T-cell (primary cell): Measurements from ENCODE around the gene FAHD2A. TPM values are rescaled to one million over a fixed set of nuclear protein-coding genes. Genes with fewer than 3 reads are reported as not detected.
"Not testable (repeated sequence)": the region's sequence is repeated elsewhere in the genome, so short reads cannot be mapped to it uniquely, and the experiment has no call there.

Experiments used
- ATAC-seq, 4 experiments: fragments of 200-7000 bp in 3 of 4; fragments of 150-1000 bp in 1 of 4; cut with Tn5 transposase; replicated peaks in 1 of 4; 1 replicate in 3 of 4; 2 replicates in 1 of 4; pipeline ENCODE4 v1.10.0; 2021; ENCODE audit warnings: moderate library complexity in 3 of 4, mild to moderate bottlenecking in 2 of 4, moderate number of reproducible peaks in 1 of 4
- CTCF ChIA-PET, 2 donors: fragments of 300-600 bp; sonication (Branson Sonifier 250); formaldehyde crosslinking; loops; one replicate each; lab custom pipeline; 2022; ENCODE audit warnings: antibody characterized with exemption in 2 of 2; lab: Charles Lee
- POLR2A ChIA-PET, 2 donors: fragments of 300-600 bp; sonication (Branson Sonifier 250); formaldehyde crosslinking; loops; one replicate each; lab custom pipeline; 2022; ENCODE audit warnings: antibody characterized with exemption in 2 of 2; lab: Charles Lee
- DNase-seq, 35 experiments: peaks; one replicate each; pipeline versions ENCODE4 v3.0.0 to v3.0.0-alpha.2; 2013 to 2023
- H3K27ac ChIP-seq: one replicate; pipeline ENCODE4 v1.5.1; 2013; ENCODE audit warnings: low read length
- H3K27me3 ChIP-seq, 2 experiments: replicated peaks in 1 of 2; 1 replicate in 1 of 2; 2 replicates in 1 of 2; pipeline versions ENCODE4 v1.6.1 to v1.7.0; 2013; ENCODE audit warnings: low read length in 1 of 2, mixed read lengths in 1 of 2; ENCODE audit not compliant: control insufficient read depth in 2 of 2, insufficient read depth in 2 of 2; ENCODE audit errors: extremely low read depth in 1 of 2
- H3K36me3 ChIP-seq, 2 donors: 1 replicate in 1 of 2; 2 replicates in 1 of 2; pipeline versions ENCODE4 v1.6.1 to v1.7.0; 2013; ENCODE audit warnings: low read length in 1 of 2; ENCODE audit not compliant: control insufficient read depth in 2 of 2, insufficient read depth in 1 of 2; ENCODE audit errors: extremely low read depth in 1 of 2
- H3K4me1 ChIP-seq, 2 experiments: 1 replicate in 1 of 2; 2 replicates in 1 of 2; pipeline versions ENCODE4 v1.6.1 to v1.7.0; 2013; ENCODE audit warnings: low read length in 2 of 2, mixed read lengths in 1 of 2; ENCODE audit not compliant: insufficient read depth in 2 of 2, control insufficient read depth in 1 of 2; ENCODE audit errors: extremely low read depth in 1 of 2
- H3K4me3 ChIP-seq, 2 donors: 1 replicate in 1 of 2; 2 replicates in 1 of 2; pipeline versions ENCODE4 v1.5.1 to v1.7.0; 2013; ENCODE audit warnings: mild to moderate bottlenecking in 2 of 2, low read length in 1 of 2, moderate library complexity in 1 of 2; ENCODE audit not compliant: control insufficient read depth in 1 of 2; ENCODE audit errors: extremely low read depth in 1 of 2
- H3K9me3 ChIP-seq: 2 replicates; pipeline ENCODE4 v1.7.0; 2013
- H3K27ac Mint-ChIP-seq, 2 donors: one replicate each; pipeline ENCODE4 v1.8.0; 2020 to 2021; ENCODE audit warnings: mild to moderate bottlenecking in 2 of 2, mixed read lengths in 2 of 2
- H3K27me3 Mint-ChIP-seq, 2 donors: one replicate each; pipeline ENCODE4 v1.8.0; 2021 to 2022; ENCODE audit warnings: mixed read lengths in 2 of 2
- H3K36me3 Mint-ChIP-seq: one replicate; pipeline ENCODE4 v1.8.0; 2021; ENCODE audit warnings: mixed read lengths
- H3K4me1 Mint-ChIP-seq, 3 donors: one replicate each; pipeline ENCODE4 v1.8.0; 2020 to 2022; ENCODE audit warnings: mixed read lengths in 3 of 3, mild to moderate bottlenecking in 1 of 3
- H3K4me3 Mint-ChIP-seq, 3 donors: one replicate each; pipeline ENCODE4 v1.8.0; 2020 to 2022; ENCODE audit warnings: mild to moderate bottlenecking in 3 of 3, mixed read lengths in 3 of 3, moderate library complexity in 3 of 3
- H3K9me3 Mint-ChIP-seq, 3 donors: one replicate each; pipeline ENCODE4 v1.8.0; 2020 to 2022; ENCODE audit warnings: mixed read lengths in 3 of 3
- WGBS: methylation state at CpG from one replicate; pipeline ENCODE4 v1.1.5; 2013; ENCODE audit warnings: missing lambda C conversion rate; ENCODE audit not compliant: insufficient coverage; 5-methylcytosine and 5-hydroxymethylcytosine counted together
- total RNA-seq, 35 experiments: library from RNA in 6 of 35; stranded (reverse) in 6 of 35; fragments of 120-200 nt in 1 of 35; gene quantifications; one replicate each; pipeline versions ENCODE4 v1.2.1 to v1.2.4 and lab custom pipeline; 2013 to 2026

Gene FAHD2A
- total RNA-seq, 5 donors from 2014 or later (not counting 1 experiment from before 2014, with no cell fraction given) = 26.4 to 34.9 (median 28.7) TPM

DNA sequence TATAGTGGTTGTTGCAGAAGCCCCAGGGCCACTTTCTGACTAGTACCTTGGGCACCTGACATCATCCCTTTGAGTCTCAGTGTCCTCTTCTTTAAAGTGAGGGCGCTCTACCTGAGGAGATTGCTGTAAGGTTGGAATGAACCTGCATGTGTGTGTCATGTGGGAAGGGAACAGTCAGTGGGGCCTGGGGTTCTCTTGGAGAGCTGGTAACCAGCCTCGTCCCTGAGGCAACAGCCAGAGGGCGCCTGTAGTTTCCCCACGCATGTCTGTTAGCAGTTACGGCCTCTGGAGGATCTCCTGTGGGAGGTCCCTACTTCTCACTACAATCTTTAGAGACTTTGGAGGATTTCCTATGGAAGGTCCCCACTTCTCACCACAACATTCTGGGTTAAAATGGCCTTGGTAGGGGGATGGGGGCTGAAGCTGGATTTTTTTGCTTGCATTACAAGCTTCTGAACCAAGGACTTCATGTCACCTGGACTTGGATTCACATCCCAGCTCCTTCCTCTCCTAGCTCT is 755 bp downstream of the FAHD2A start:
- H3K9me3 ChIP-seq, H3K36me3 ChIP-seq, H3K9me3 Mint-ChIP-seq, CTCF ChIA-PET, H3K36me3 Mint-ChIP-seq, H3K27me3 ChIP-seq, H3K27me3 Mint-ChIP-seq: not testable (repeated sequence)
- peaks cover 27 to 29% (median 28%) of the 10 kb centered on the region in 3 donors for H3K4me1 Mint-ChIP-seq
- POLR2A ChIA-PET = interaction anchor here in 1 of 2 donors (0.6 kb wide), 1 partner anchor 238 kb away, joined by 3 read pairs; no protein-coding TSS in a partner anchor
- H3K27ac Mint-ChIP-seq = peak overlapping the region; percentile 87 to 91
- Histone ChIP-seq H3K4me3 (peak overlapping the region; percentile 90 to 97), H3K27ac (peak overlapping the region; percentile 42), H3K4me1 (peaks cover 5 to 22% of the 10 kb centered on the region in 2 experiments)
- peak overlapping the region; percentile 98 to 99 (median 98) for H3K4me3 Mint-ChIP-seq
- DNase-seq (peak in 19 of 35 experiments; percentile 5 to 36 (median 21)), ATAC-seq (peak in 2 of 4 experiments; percentile 15 to 30)
- WGBS = 0% methylated on average over 1 of the region's 5 CpGs

DNA sequence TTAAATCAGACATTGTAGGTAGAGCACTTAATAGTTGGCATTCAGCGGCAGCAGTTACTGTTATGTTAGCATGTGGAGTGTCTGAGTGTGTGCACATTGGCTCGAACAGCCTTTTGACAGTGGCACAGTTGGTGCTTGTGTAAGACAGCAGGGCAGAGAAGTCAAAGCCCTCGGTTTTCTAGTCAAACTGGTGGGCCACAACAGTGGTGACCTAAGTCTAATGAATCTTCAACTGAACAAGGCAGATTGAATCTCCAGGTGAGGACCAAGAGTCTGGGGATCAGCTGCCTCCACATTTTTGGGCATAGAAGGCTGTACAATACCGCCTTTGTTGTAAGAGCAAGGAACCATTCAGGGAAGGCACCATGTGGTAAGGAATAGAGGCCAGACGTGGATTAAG is 1.3 kb downstream of the FAHD2A start:
- H3K27me3 ChIP-seq, H3K9me3 ChIP-seq, ATAC-seq, H3K27ac Mint-ChIP-seq, H3K4me3 ChIP-seq, H3K9me3 Mint-ChIP-seq, CTCF ChIA-PET, POLR2A ChIA-PET, H3K27ac ChIP-seq, H3K36me3 ChIP-seq, H3K27me3 Mint-ChIP-seq, H3K36me3 Mint-ChIP-seq, DNase-seq: not testable (repeated sequence)
- H3K4me1 ChIP-seq = peaks cover 5 to 22% of the 10 kb centered on the region in 2 experiments
- 93% methylated on average over 5 of the region's 5 CpGs for WGBS
- H3K4me3 Mint-ChIP-seq = peak overlapping the region; percentile 98 to 99 (median 98)
- peaks cover 27 to 29% (median 28%) of the 10 kb centered on the region in 3 donors for H3K4me1 Mint-ChIP-seq

DNA sequence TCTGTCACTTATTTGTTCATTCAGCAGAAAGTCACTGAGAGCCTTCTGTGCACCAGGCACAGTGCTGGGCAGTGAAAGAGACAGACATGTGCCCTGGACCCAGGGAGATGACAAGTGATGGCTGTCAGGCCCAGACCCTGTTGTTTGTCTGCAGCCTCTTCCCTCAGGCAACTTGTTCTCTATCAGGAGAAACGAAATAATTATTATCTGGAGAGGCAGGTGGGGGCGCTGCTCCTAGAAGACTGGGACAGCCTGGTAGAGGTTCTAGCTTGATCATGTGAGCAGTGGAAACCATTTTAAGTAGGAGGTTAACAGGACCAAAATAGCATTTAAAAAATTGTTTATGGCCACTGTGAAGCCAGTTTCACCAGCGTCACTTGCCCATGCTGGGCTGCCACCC is 2.2 kb downstream of the FAHD2A start:
- H3K27ac ChIP-seq, CTCF ChIA-PET, POLR2A ChIA-PET, H3K36me3 ChIP-seq, H3K27me3 ChIP-seq, H3K9me3 ChIP-seq, H3K4me3 ChIP-seq, H3K27me3 Mint-ChIP-seq, ATAC-seq, H3K9me3 Mint-ChIP-seq, DNase-seq, H3K27ac Mint-ChIP-seq: not testable (repeated sequence)
- Mint-ChIP-seq H3K36me3 (peaks cover 13% of the 10 kb centered on the region), H3K4me1 (peaks cover 27 to 29% (median 28%) of the 10 kb centered on the region in 3 donors), H3K4me3 (peak overlapping the region in 1 of 3 donors; percentile 6)
- no CpG with 5 or more reads among the region's 3 CpGs for WGBS
- peaks cover 5 to 22% of the 10 kb centered on the region in 2 experiments for H3K4me1 ChIP-seq

- H3K4me3 Mint-ChIP-seq, H3K27me3 Mint-ChIP-seq, DNase-seq, H3K9me3 Mint-ChIP-seq, POLR2A ChIA-PET, ATAC-seq, H3K4me1 Mint-ChIP-seq, CTCF ChIA-PET, H3K36me3 ChIP-seq, H3K9me3 ChIP-seq, H3K27me3 ChIP-seq, H3K27ac Mint-ChIP-seq, H3K27ac ChIP-seq, H3K4me3 ChIP-seq, H3K4me1 ChIP-seq: not testable (repeated sequence)
- WGBS = 100% methylated on average over 2 of the region's 5 CpGs
- H3K36me3 Mint-ChIP-seq = peaks cover 16% of the 10 kb centered on the region
Measured at GRCh38 chr2:95411239-95411638, 8.7 kb downstream of the FAHD2A start.

DNA sequence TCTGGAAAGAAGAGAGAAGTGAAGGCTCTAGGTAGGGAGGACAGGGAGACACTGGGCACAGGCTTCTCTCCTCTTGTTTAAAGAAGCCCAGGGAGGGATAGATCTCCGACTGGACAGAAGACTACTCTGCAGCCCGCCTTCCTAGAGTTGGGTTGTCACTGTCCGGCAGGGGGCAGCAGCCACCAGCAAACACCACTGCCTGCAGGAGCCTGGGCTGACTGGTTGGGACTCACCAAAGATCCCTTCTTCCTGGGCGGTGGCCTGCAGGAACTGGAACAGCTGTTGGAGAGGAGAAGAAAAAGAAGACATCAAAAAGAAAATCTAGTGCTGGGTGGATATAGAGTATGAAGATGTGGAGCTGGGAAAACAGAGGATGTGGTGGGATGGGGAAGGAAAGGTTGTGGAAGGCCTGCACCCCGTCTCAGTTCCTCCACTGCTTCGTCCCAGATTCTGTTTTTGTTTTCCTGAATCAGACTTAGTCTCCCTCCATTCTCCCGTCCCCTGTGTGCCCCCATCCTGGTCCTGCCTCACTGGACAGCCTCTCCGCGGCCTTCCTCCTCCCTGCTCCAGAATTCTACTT is 11.6 kb downstream of the FAHD2A start:
- peak in 30 of 35 experiments; percentile 17 to 62 (median 42) for DNase-seq
- H3K36me3 Mint-ChIP-seq, H3K9me3 Mint-ChIP-seq, H3K27ac Mint-ChIP-seq, POLR2A ChIA-PET, H3K4me3 Mint-ChIP-seq, H3K27me3 ChIP-seq, H3K9me3 ChIP-seq, H3K27ac ChIP-seq, H3K4me1 Mint-ChIP-seq, H3K27me3 Mint-ChIP-seq, H3K4me3 ChIP-seq, H3K4me1 ChIP-seq, H3K36me3 ChIP-seq, CTCF ChIA-PET: not testable (repeated sequence)
- WGBS = 67% methylated on average over 3 of the region's 9 CpGs
- peak; percentile 70 to 82 (median 78) for ATAC-seq

DNA sequence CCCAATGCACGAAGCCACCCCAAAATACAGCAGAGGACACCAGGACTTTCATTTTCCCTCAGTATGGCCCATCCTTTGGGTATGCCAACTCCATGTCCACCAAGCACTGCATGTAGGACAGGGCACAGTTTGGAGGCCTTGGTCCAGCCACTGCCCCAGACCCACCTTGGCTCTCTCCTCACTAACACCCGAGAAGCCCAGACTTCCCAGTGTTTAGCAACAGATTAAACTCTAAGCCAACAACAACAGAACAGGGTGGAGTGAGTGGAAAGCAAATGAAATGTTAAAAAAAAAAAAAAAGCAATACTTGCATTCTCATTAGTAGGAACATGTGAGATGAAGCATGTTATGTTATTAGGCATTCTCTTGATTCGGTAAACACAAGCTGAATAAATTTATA is 12.6 kb downstream of the FAHD2A start:
- H3K9me3 Mint-ChIP-seq, ATAC-seq, H3K4me3 ChIP-seq, POLR2A ChIA-PET, H3K27ac Mint-ChIP-seq, H3K4me1 Mint-ChIP-seq, H3K36me3 ChIP-seq, H3K4me1 ChIP-seq, H3K9me3 ChIP-seq, H3K36me3 Mint-ChIP-seq, DNase-seq, H3K27me3 ChIP-seq, H3K4me3 Mint-ChIP-seq, H3K27ac ChIP-seq: not testable (repeated sequence)
- 100% methylated on average over 1 of the region's 3 CpGs for WGBS
- CTCF ChIA-PET = interaction anchor here in 1 of 2 donors (0.7 kb wide), 1 partner anchor 183 kb away, joined by 4 read pairs; no protein-coding TSS in a partner anchor
- H3K27me3 Mint-ChIP-seq = peaks cover 0 to 13% of the 10 kb centered on the region in 2 donors
